ENCODE data around the gene KRT80.

The KRT80 gene

DNA sequence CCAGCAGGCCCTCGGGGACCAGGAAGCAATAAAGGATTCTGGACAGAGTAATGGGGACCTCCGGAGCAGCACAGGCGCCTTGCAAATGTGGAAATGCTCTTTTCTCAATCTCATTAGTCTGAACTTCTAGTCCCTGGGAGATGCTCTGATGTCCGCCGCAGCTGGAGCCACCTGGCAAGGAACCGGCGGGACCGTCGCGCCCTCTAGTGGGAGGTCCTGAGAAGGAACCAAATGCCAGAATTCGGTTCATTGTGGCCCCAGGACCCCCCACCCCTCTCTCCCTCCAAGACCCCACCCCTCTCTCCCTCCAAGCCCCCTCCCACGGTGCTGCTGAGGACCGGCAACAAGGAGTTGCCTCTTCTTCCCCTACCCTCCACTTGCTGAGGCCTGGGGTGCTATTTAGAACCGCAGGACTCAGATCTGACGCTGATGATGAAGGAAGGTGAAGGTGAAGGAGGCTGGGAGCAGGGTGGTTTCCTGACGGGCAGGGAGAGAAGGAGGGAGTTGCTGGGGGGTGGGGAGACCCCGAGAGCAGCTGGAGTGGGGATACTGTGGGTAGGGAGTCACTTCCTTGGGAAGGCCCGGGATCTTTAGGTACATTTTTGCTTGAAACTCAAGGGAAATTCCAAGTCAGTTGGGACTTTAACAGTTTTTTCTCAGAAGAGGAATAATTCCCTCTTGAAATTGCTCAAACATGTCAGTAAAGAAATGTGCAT lies 69.8 kb downstream of the KRT80 start:
- Histone ChIP-seq H3K4me3 (ENCODE audit: low read depth in 1 of 2, low read length in 2 of 2) (no peak overlapping the region), H3K27me3 (ENCODE audit: low read depth, low read length) (peaks cover 5% of the 10 kb centered on the region), H3K27ac (ENCODE audit: low read length) (no peak overlapping the region), H3K36me3 (ENCODE audit: control insufficient read depth in 1 of 2, insufficient read depth in 2 of 2, low read length in 2 of 2) (no peaks in the 10 kb centered on the region), H3K4me1 (ENCODE audit: control insufficient read depth in 1 of 2, insufficient read depth in 2 of 2, low read length in 2 of 2) (peaks cover 0 to 4% of the 10 kb centered on the region in 2 donors), H3K9me3 (ENCODE audit: control insufficient read depth in 1 of 2, low read length in 2 of 2) (no peaks in the 10 kb centered on the region)

GRCh38 chr12:52120951-52121823 lies 70.6 kb downstream of the KRT80 start:
- Histone ChIP-seq H3K4me1 (ENCODE audit: control insufficient read depth in 1 of 2, insufficient read depth in 2 of 2, low read length in 2 of 2) (peaks cover 0 to 4% of the 10 kb centered on the region in 2 donors), H3K27ac (ENCODE audit: low read length) (no peak overlapping the region), H3K4me3 (ENCODE audit: low read depth in 1 of 2, low read length in 2 of 2) (no peak overlapping the region), H3K27me3 (ENCODE audit: low read depth, low read length) (peaks cover 5% of the 10 kb centered on the region), H3K36me3 (ENCODE audit: control insufficient read depth in 1 of 2, insufficient read depth in 2 of 2, low read length in 2 of 2) (no peaks in the 10 kb centered on the region), H3K9me3 (ENCODE audit: control insufficient read depth in 1 of 2, low read length in 2 of 2) (no peaks in the 10 kb centered on the region)

DNA sequence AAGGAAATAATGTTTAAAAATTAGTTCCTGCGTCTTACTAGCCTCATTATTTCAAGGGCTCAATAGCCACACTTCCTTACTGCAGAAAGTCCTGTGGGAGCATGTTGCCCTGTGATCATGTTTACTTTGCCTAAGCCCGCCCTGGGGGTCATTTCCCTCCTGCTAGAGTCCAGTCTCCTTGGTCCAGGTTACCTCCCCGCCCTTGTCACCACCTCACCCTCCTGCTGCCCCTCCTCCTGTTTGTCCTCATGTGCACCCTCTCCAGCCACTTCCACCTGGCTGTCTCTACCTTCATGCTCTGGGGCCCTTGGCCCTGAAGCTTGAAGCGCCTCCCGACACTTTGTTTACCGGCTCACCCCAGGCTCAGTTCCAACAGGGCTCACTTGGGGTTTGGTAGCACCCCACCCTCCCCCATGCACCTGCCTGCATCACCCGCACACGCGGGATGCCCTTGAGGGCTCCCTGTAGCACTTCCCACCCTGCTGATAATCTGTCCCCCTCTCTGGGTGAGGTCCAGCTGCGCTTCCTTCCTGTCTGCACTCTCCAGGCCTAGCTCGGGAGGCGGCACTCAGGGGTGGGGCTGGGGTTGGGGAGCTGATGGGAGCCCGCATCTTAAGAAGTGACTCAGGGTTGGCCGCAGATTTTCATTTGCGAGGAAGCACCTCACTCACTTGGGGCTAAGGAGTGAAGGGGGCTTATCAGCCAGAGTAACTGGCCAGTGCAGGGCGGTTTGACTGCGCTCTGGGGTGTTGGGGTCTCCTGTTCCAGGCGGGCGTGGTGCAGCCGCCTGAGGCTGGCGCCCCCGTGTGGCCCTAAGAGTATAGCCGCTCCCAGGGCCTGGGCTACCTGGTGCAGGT lies 72.2 kb downstream of the KRT80 start:
- Histone ChIP-seq H3K27ac (ENCODE audit: low read length) (no peak overlapping the region), H3K4me3 (ENCODE audit: low read depth in 1 of 2, low read length in 2 of 2) (no peak overlapping the region), H3K4me1 (ENCODE audit: control insufficient read depth in 1 of 2, insufficient read depth in 2 of 2, low read length in 2 of 2) (peaks cover 0 to 4% of the 10 kb centered on the region in 2 donors), H3K36me3 (ENCODE audit: control insufficient read depth in 1 of 2, insufficient read depth in 2 of 2, low read length in 2 of 2) (no peaks in the 10 kb centered on the region), H3K9me3 (ENCODE audit: control insufficient read depth in 1 of 2, low read length in 2 of 2) (no peaks in the 10 kb centered on the region), H3K27me3 (ENCODE audit: low read depth, low read length) (peaks cover 5% of the 10 kb centered on the region)

Measured in muscle layer of duodenum (tissue), 2 donors.